ENCODE results near the gene BRI3BP.
"Not testable (repeated sequence)": the region's sequence is repeated elsewhere in the genome, so short reads cannot be mapped to it uniquely, and the experiment has no call there.

BRI3BP gene

GRCh38 chr12:125070661-125071390 lies 77.4 kb downstream of the BRI3BP start:
- Histone ChIP-seq H3K27me3 (replicated peaks; ENCODE audit: control insufficient read depth, insufficient read depth, low read length) (no peaks in the 10 kb centered on the region), H3K4me3 (replicated peaks; ENCODE audit: low read depth, low read length) (no peak overlapping the region), H3K36me3 (ENCODE audit: control insufficient read depth, insufficient read depth, low read length) (peaks cover 2% of the 10 kb centered on the region)
- no peak for DNase-seq (ENCODE audit: extremely low read depth, insufficient read length)
- no peak for TF ChIP-seq CTCF (IDR thresholded peaks at IDR 0.05; ENCODE audit: insufficient read depth, low read length, poor library complexity, severe bottlenecking)

DNA sequence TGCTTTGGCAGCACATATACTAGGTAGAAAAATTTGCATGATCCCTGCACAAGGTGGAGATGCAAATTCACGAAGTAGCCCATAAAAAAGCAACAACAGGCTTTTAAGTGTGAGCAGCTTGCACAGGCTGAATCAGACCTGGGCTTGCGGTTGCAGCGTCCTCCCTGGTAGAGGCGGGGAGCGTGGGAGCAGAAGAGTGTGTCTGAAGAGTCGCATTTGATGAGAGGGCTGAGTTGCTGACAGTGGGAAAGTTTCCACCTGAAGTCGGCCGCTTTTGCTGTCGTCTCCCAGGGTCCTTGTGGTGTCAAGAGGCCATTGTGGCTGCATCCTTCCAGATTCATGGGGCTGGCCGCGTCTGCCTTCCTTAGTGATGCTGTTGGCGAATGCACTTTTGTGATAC lies 78.0 kb downstream of the BRI3BP start:
- TF ChIP-seq CTCF (IDR thresholded peaks at IDR 0.05; ENCODE audit: insufficient read depth, low read length, poor library complexity, severe bottlenecking) = no peak
- no peaks in the 10 kb centered on the region for H3K27me3 ChIP-seq (replicated peaks; ENCODE audit: control insufficient read depth, insufficient read depth, low read length)
- H3K36me3 ChIP-seq (ENCODE audit: control insufficient read depth, insufficient read depth, low read length) = peaks cover 4% of the 10 kb centered on the region
- DNase-seq (ENCODE audit: extremely low read depth, insufficient read length) = no peak
- H3K4me3 ChIP-seq (replicated peaks; ENCODE audit: low read depth, low read length) = no peak overlapping the region

GRCh38 chr12:125072496-125072895 lies 79.1 kb downstream of the BRI3BP start:
- no peak for TF ChIP-seq CTCF (IDR thresholded peaks at IDR 0.05; ENCODE audit: insufficient read depth, low read length, poor library complexity, severe bottlenecking)
- Histone ChIP-seq H3K36me3 (ENCODE audit: control insufficient read depth, insufficient read depth, low read length) (peaks cover 4% of the 10 kb centered on the region), H3K4me3 (replicated peaks; ENCODE audit: low read depth, low read length) (no peak overlapping the region), H3K27me3 (replicated peaks; ENCODE audit: control insufficient read depth, insufficient read depth, low read length) (no peaks in the 10 kb centered on the region)
- no peak for DNase-seq (ENCODE audit: extremely low read depth, insufficient read length)

DNA sequence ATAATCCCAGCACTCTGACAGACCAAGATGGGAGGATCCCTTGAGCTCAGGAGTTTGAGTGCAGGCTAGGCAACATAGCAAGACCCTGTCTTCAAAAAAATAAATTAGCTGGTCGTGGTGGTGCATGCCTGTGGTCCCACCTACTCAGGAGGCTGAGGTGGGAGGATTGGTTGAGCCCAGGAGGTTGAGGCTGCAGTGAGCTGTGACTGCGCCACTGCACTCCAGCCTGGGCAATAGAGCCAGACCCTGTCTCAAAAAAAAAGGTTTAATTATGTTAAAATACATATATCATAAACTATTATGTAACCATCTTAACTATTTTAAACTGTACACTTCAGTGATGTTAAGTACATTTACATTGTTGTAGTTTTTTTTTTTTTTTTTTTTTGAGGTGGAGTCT lies 80.8 kb downstream of the BRI3BP start:
- H3K4me3 ChIP-seq (replicated peaks; ENCODE audit: low read depth, low read length); H3K27me3 ChIP-seq (replicated peaks; ENCODE audit: control insufficient read depth, insufficient read depth, low read length); DNase-seq (ENCODE audit: extremely low read depth, insufficient read length); H3K36me3 ChIP-seq (ENCODE audit: control insufficient read depth, insufficient read depth, low read length): not testable (repeated sequence)

GRCh38 chr12:125076103-125076502 lies 82.7 kb downstream of the BRI3BP start:
- Histone ChIP-seq H3K36me3 (ENCODE audit: control insufficient read depth, insufficient read depth, low read length) (peaks cover 8% of the 10 kb centered on the region), H3K27me3 (replicated peaks; ENCODE audit: control insufficient read depth, insufficient read depth, low read length) (no peaks in the 10 kb centered on the region), H3K4me3 (replicated peaks; ENCODE audit: low read depth, low read length) (no peak overlapping the region)
- DNase-seq (ENCODE audit: extremely low read depth, insufficient read length) = no peak
- no peak for TF ChIP-seq CTCF (IDR thresholded peaks at IDR 0.05; ENCODE audit: insufficient read depth, low read length, poor library complexity, severe bottlenecking)

- Histone ChIP-seq H3K36me3 (ENCODE audit: control insufficient read depth, insufficient read depth, low read length) (peaks cover 10% of the 10 kb centered on the region), H3K27me3 (replicated peaks; ENCODE audit: control insufficient read depth, insufficient read depth, low read length) (no peaks in the 10 kb centered on the region), H3K4me3 (replicated peaks; ENCODE audit: low read depth, low read length) (no peak overlapping the region)
- TF ChIP-seq CTCF (IDR thresholded peaks at IDR 0.05; ENCODE audit: insufficient read depth, low read length, poor library complexity, severe bottlenecking) = no peak
- DNase-seq (ENCODE audit: extremely low read depth, insufficient read length) = no peak
These were observed 85.6 kb downstream of the BRI3BP start for GRCh38 chr12:125079084-125079483.
